Hepatocyte (in vitro differentiated cells): ENCODE data around the gene DCPS. TPM values are rescaled to one million over a fixed set of nuclear protein-coding genes. Genes with fewer than 3 reads are reported as not detected.

Source experiments
- polyA plus RNA-seq: library from polyadenylated mRNA; unstranded; fragments of >200 nt; fragmentation: Nextera tagmentation; extraction: Ambion mirVana; gene quantifications from 2 replicates; pipeline ENCODE4 v1.2.1, GENCODE V29; 2016
- small RNA-seq: library from RNA; depleted of rRNA; stranded (forward); fragments of <200 nt; gene quantifications from one replicate; pipeline ENCODE3, GENCODE V24; 2014
- total RNA-seq: library from RNA; depleted of rRNA; stranded (reverse); fragments of >200 nt; gene quantifications from 2 replicates; pipeline ENCODE4 v1.2.3, GENCODE V29; 2014

The DCPS gene
- total and polyA plus RNA-seq, 2 experiments from 2014 or later: 6.5 to 16.8 TPM

Small RNA genes lying within 50 kb of the gene (small RNA-seq; reads per million reads assigned to genes)
- gene AP001318.3: not detected

Other genes starting within 250 kb of the DCPS start
- 38.0 and 41.9 TPM in 2 replicates for gene CDON, start 241.2 kb upstream of the DCPS start, total RNA-seq
- gene CDON, start 241.2 kb upstream of the DCPS start, polyA plus RNA-seq: 17.5 and 25.0 TPM in 2 replicates
- 24.0 and 26.4 TPM in 2 replicates for gene RPUSD4, start 92.4 kb upstream of the DCPS start, total RNA-seq
- 13.3 and 16.5 TPM in 2 replicates for gene RPUSD4, start 92.4 kb upstream of the DCPS start, polyA plus RNA-seq
- 26.5 and 29.6 TPM in 2 replicates for gene FAM118B, start 92.3 kb upstream of the DCPS start, total RNA-seq
- 22.1 and 35.2 TPM in 2 replicates for gene FAM118B, start 92.3 kb upstream of the DCPS start, polyA plus RNA-seq
- 85.7 and 86.2 TPM in 2 replicates for gene SRPRA, start 35.2 kb upstream of the DCPS start, total RNA-seq
- 80.4 and 83.4 TPM in 2 replicates for gene SRPRA, start 35.2 kb upstream of the DCPS start, polyA plus RNA-seq
- 33.1 and 46.1 TPM in 2 replicates for gene FOXRED1, start 34.9 kb upstream of the DCPS start, total RNA-seq
- 28.8 and 37.4 TPM in 2 replicates for gene FOXRED1, start 34.9 kb upstream of the DCPS start, polyA plus RNA-seq
- gene TIRAP, start 21.0 kb upstream of the DCPS start, total RNA-seq: 5.3 and 7.5 TPM in 2 replicates
- gene TIRAP, start 21.0 kb upstream of the DCPS start, polyA plus RNA-seq: 3.2 and 6.4 TPM in 2 replicates
- gene ST3GAL4, start 51.6 kb downstream of the DCPS start, total RNA-seq: 25.2 and 31.5 TPM in 2 replicates
- gene ST3GAL4, start 51.6 kb downstream of the DCPS start, polyA plus RNA-seq: 31.0 and 33.5 TPM in 2 replicates